ENCODE results near the gene ING2.

- TF ChIP-seq RXRA (IDR thresholded peaks at IDR 0.05; ENCODE audit: insufficient read depth, low read depth, low read length) (no peak), HDAC2 (IDR thresholded peaks at IDR 0.05; ENCODE audit: borderline replicate concordance in 1 of 2, low read depth in 2 of 2, low read length in 2 of 2) (no peak), TEAD4 (IDR thresholded peaks at IDR 0.05; ENCODE audit: low read depth, low read length) (no peak), MAX (IDR thresholded peaks at IDR 0.05) (no peak), CTCF (IDR thresholded peaks at IDR 0.05; ENCODE audit: control extremely low read depth in 1 of 3, insufficient read depth in 1 of 3, low read depth in 1 of 3, low read length in 3 of 3) (no peak), POLR2A (IDR thresholded peaks at IDR 0.05; ENCODE audit: control extremely low read depth in 1 of 2, low read depth in 2 of 2, low read length in 2 of 2) (no peak), CHD2 (IDR thresholded peaks at IDR 0.05; ENCODE audit: low read length) (no peak), EP300 (IDR thresholded peaks at IDR 0.05; ENCODE audit: borderline replicate concordance in 1 of 2, low read depth in 2 of 2, low read length in 2 of 2) (no peak), JUND (IDR thresholded peaks at IDR 0.05; ENCODE audit: low read length) (no peak), EZH2 (IDR thresholded peaks at IDR 0.05; ENCODE audit: low read depth, low read length, severe bottlenecking) (no peak)
These were observed 38.6 kb downstream of the ING2 start for GRCh38 chr4:183543435-183543834.

All from H1 (cell line).